DLD1 (cell line): ENCODE measurements around the gene SLC6A6.

Source experiments
- in situ Hi-C: cut with HindIII; loops from 2 replicates; pipeline ENCODE4 v1.10.0; 2017; ENCODE audit warnings: low sequenced_read_pairs

Gene SLC6A6

GRCh38 chr3:14461006-14461747, 58.8 kb downstream of the SLC6A6 start:
- in situ Hi-C loops: no loop called here

- in situ Hi-C loops: no loop called here
Observed at GRCh38 chr3:14461748-14462324, 59.4 kb downstream of the SLC6A6 start.

GRCh38 chr3:14462738-14463137, 60.3 kb downstream of the SLC6A6 start:
- in situ Hi-C loops: no loop called here

GRCh38 chr3:14463330-14464140, 61.1 kb downstream of the SLC6A6 start:
- in situ Hi-C loops: no loop called here

- in situ Hi-C loops: no loop called here
Observed at GRCh38 chr3:14464141-14464465, 61.7 kb downstream of the SLC6A6 start.

GRCh38 chr3:14464521-14464920, 62.1 kb downstream of the SLC6A6 start:
- in situ Hi-C loops: no loop called here

- in situ Hi-C loops: no loop called here
Observed at GRCh38 chr3:14465425-14465824, 63.0 kb downstream of the SLC6A6 start.

- in situ Hi-C loops: no loop called here
Observed at GRCh38 chr3:14466179-14466903, 63.9 kb downstream of the SLC6A6 start.

GRCh38 chr3:14467814-14468620, 65.6 kb downstream of the SLC6A6 start:
- in situ Hi-C loops: no loop called here

- in situ Hi-C loops: no loop called here
Observed at GRCh38 chr3:14468621-14468981, 66.2 kb downstream of the SLC6A6 start.

- in situ Hi-C loops: no loop called here
Observed at GRCh38 chr3:14470461-14470860, 68.1 kb downstream of the SLC6A6 start.

- in situ Hi-C loops: no loop called here
Observed at GRCh38 chr3:14471016-14471415, 68.6 kb downstream of the SLC6A6 start.

GRCh38 chr3:14471690-14472089, 69.3 kb downstream of the SLC6A6 start:
- in situ Hi-C loops: no loop called here

GRCh38 chr3:14472471-14473351, 70.3 kb downstream of the SLC6A6 start:
- in situ Hi-C loops: no loop called here

- in situ Hi-C loops: no loop called here
Observed at GRCh38 chr3:14473411-14473891, 71.0 kb downstream of the SLC6A6 start.

- in situ Hi-C loops: loop anchor here (5.0 kb wide), 1 partner anchor 87 kb away; no protein-coding TSS in a partner anchor
Observed at GRCh38 chr3:14474363-14475081, 72.1 kb downstream of the SLC6A6 start.

- in situ Hi-C loops: loop anchor here (5.0 kb wide), 1 partner anchor 88 kb away; no protein-coding TSS in a partner anchor
Observed at GRCh38 chr3:14475621-14476020, 73.2 kb downstream of the SLC6A6 start.

GRCh38 chr3:14476583-14477265, 74.3 kb downstream of the SLC6A6 start:
- in situ Hi-C loops: loop anchor here (5.0 kb wide), 1 partner anchor 89 kb away; no protein-coding TSS in a partner anchor
